ENCODE results near the gene FGF9.

GRCh38 chr13:21659087-21659486, 11.8 kb upstream of the FGF9 start:
- TF ChIP-seq POLR2A (IDR thresholded peaks at IDR 0.05) (no peak), CTCF (IDR thresholded peaks at IDR 0.05) (no peak)
